C4-2B (cell line): ENCODE measurements around the gene CHCHD10.
"Not testable (repeated sequence)": the region's sequence is repeated elsewhere in the genome, so short reads cannot be mapped to it uniquely, and the experiment has no call there.

Experiments
- H3K27ac ChIP-seq: fragments of 450-650 bp; 2 replicates; pipeline ENCODE4 v1.5.1; 2017
- ZFX ChIP-seq: fragments of 450-650 bp; IDR thresholded peaks from 2 replicates; pipeline ENCODE4 v1.6.1; 2017
- TF ChIP-seq, protein P1 (sequence below): fragments of 450-650 bp; conservative IDR thresholded peaks from 2 replicates; pipeline ENCODE4 v1.5.1; 2017; ENCODE audit warnings: mild to moderate bottlenecking

CHCHD10 gene

DNA sequence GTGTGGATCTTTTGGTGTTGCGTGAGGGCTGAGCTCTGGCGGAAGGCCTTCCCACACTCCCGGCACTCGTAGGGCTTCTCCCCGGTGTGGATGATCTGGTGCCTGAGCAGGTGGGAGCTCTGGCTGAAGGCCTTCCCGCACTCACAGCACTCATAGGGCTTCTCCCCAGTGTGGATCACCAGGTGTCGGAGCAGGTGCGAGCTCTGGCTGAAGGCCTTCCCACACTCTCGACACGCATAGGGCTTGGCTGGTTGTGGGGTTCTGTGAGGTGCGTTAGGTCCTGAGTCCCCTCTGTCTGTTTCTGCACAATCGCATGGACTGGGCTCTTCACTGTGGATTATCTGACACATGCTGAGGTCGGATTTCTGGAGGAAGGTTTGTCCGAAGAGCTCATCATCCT lies 23.3 kb downstream of the CHCHD10 start:
- no peak for TF ChIP-seq ZFX
- TF ChIP-seq, protein P1, sequence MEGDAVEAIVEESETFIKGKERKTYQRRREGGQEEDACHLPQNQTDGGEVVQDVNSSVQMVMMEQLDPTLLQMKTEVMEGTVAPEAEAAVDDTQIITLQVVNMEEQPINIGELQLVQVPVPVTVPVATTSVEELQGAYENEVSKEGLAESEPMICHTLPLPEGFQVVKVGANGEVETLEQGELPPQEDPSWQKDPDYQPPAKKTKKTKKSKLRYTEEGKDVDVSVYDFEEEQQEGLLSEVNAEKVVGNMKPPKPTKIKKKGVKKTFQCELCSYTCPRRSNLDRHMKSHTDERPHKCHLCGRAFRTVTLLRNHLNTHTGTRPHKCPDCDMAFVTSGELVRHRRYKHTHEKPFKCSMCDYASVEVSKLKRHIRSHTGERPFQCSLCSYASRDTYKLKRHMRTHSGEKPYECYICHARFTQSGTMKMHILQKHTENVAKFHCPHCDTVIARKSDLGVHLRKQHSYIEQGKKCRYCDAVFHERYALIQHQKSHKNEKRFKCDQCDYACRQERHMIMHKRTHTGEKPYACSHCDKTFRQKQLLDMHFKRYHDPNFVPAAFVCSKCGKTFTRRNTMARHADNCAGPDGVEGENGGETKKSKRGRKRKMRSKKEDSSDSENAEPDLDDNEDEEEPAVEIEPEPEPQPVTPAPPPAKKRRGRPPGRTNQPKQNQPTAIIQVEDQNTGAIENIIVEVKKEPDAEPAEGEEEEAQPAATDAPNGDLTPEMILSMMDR = no peak
- H3K27ac ChIP-seq = no peak overlapping the region

DNA sequence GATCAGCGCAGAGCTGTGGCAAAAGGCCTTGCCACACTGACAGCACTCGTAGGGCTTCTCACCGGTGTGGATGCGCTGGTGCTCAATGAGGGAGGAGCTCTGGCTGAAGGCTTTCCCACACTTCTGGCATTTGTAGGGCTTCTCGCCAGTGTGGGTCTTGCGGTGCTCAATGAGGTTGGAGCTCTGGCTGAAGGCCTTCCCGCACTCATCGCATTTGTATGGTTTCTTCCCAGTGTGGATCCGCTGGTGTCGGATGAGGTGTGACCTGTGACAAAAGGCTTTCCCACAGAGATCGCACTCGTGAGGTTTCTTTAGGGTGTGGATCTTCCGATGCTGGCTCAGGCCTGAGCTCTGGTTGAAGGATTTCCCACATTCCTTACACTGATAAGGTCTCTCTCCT lies 23.8 kb downstream of the CHCHD10 start:
- no peak overlapping the region for H3K27ac ChIP-seq
- TF ChIP-seq, protein P1 = no peak
- no peak for TF ChIP-seq ZFX

DNA sequence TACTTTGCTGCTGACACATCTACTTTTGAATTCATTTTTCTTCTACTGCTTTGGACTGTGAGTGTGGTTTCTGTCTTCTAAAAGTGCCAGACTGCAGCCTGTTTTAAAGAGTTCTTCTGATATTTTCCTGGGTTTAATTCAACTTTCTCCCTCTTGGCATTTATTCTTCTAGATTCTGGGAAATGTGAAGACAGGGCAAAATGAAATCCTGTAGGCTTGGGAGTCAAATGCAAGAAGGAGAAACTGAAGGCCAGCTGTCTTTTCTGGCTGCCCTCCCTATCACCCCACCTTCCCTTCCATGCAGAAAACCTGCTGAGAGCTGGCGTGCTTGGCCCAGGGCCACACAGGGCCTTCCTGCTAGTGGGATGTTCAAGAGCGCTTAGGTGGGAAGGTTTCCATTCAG lies 24.5 kb downstream of the CHCHD10 start:
- H3K27ac ChIP-seq = no peak overlapping the region
- TF ChIP-seq, protein P1 = no peak
- TF ChIP-seq ZFX = no peak

DNA sequence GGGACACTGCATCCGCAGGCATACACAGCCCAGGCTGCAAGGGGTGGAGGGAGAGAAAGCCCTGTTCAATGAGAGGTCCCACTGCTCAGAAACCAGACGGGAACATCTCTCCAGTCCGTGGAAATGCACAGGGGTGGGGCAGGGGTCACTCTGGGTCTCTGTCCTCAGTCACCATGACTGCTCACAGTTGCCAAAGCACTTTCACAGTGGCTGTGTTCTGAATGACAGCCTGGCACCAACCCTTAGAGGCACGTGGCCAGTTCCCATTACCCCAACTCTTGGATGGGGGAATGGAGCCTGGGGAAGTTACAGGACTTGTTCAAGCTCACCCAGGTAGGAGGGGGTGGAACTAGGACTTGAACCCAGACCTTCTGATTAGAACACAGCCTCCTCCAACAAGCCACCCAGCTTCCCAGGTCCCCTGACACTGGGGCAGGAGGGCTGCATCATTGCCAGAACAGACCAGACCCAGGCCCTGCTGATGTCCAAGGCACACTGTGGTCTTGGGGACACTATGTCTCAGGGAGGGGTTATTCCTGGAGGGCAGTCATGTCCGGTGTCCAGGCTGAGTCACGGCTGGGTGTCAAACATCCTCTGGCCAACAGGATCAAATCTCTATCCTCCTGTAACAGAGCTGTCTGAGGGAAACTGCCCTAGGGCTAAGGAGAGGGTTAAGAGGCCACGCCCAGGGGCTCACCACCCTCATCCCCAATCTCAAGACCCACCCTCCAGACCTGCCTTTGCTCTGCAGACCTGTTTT lies 25.1 kb downstream of the CHCHD10 start:
- H3K27ac ChIP-seq = no peak overlapping the region
- TF ChIP-seq, protein P1 = no peak
- TF ChIP-seq ZFX = no peak

DNA sequence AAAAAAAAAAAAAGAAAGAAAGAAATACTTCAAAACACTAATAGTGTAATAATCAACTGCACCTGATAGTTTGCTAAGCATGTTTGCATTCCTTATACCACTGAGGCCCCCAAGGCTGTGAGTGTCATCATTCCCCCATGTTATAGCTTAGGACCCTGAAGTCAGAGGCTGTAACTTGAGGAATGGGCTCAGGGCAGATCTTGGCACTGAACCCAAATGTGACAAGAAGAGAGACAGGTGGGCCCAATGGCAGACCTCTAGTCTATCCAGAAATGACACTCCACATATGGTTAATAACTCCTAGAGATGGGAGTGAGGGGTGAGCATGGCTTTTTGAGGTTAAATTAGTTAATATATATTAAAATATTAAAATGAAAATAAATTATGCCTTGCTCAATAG lies 30.1 kb downstream of the CHCHD10 start:
- no peak for TF ChIP-seq ZFX
- TF ChIP-seq, protein P1 = no peak
- no peak overlapping the region for H3K27ac ChIP-seq

DNA sequence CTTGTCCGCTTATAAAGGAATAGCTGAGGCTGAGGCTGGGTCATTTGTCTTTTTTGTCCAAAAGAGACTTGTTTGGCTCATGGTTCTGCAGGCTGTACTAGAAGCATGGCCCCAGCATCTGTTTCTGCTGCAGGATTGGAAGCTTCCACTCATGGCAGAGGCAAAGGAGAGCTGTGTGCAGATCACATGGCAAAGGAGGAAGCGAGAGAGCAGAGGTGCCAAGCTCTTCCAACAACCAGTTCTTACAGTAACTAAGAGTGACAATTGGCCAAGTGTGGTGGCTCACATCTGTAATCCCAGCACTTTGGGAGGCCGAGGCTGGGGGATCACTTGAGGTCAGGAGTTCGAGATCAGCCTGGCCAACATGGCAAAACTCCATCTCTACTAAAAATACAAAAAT lies 39.7 kb downstream of the CHCHD10 start:
- not testable (repeated sequence) for H3K27ac ChIP-seq

DNA sequence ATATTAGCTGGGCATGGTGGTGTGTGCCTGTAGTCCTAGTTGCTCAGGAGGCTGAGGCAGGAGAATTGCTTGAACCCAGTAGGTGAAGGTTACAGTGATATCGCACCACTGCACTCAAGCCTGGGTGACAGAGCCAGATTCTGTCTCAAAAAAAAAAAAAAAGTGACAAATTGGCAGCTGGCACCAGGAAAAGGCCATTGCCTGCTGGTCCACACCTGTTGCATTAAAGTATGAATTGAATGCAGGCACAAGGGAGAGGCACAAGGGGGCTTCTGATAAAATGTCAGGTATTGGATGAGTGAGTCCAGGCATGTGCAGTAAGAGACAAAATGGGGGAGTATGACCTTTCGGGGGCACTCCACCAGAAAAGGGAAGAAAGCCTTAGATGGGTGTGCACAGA lies 45.0 kb downstream of the CHCHD10 start:
- TF ChIP-seq ZFX = no peak
- TF ChIP-seq, protein P1 = no peak
- H3K27ac ChIP-seq = no peak overlapping the region

DNA sequence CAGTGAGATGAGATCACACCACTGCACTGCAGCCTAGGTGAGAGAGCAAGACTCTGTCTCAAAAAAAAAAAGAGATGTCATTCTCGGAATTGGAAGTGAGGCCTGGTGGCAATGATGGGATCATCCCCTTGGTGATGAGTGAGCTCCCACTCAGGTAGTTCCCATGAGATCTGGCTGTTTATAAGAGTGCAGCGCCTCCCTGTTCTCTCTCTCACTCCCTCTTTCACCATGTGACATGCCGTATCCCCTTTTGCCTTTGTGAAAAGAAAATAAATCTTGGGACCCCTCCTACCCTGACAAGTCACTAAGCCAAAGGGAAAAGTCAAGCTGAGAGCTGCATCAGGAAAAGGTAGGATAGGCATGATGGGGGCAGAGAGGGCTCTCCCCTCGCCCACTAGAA lies 45.6 kb downstream of the CHCHD10 start:
- TF ChIP-seq, protein P1 = no peak
- TF ChIP-seq ZFX = no peak
- no peak overlapping the region for H3K27ac ChIP-seq
